Mesodermal cell (in vitro differentiated cells): ENCODE results near the gene JARID2.
"Not testable (repeated sequence)": the region's sequence is repeated elsewhere in the genome, so short reads cannot be mapped to it uniquely, and the experiment has no call there.

ENCODE experiments used
- H3K27ac ChIP-seq: 2 replicates; pipeline ENCODE4 v1.7.0; 2013; ENCODE audit warnings: mild to moderate bottlenecking, low read depth, low read length, moderate library complexity; ENCODE audit not compliant: severe bottlenecking
- H3K36me3 ChIP-seq: 2 replicates; pipeline ENCODE4 v1.7.1; 2013; ENCODE audit warnings: mild to moderate bottlenecking, low read length, moderate library complexity; ENCODE audit not compliant: control insufficient read depth, insufficient read depth
- H3K4me1 ChIP-seq: one replicate; pipeline ENCODE4 v1.7.1; 2013; ENCODE audit warnings: mild to moderate bottlenecking, low read length; ENCODE audit not compliant: insufficient read depth, control insufficient read depth, poor library complexity, severe bottlenecking
- H3K4me3 ChIP-seq: 2 replicates; pipeline ENCODE4 v1.7.0; 2013; ENCODE audit warnings: low read length, control low read depth, mild to moderate bottlenecking; ENCODE audit not compliant: insufficient read depth, poor library complexity, severe bottlenecking; ENCODE audit errors: extremely low read depth
- H3K9me3 ChIP-seq: 2 replicates; pipeline ENCODE4 v1.7.1; 2013; ENCODE audit warnings: mild to moderate bottlenecking, low read length, moderate library complexity; ENCODE audit not compliant: control insufficient read depth
- WGBS, 2 experiments: methylation state at CpG; one replicate each; pipeline ENCODE4 v1.1.5; 2013; ENCODE audit warnings: missing lambda C conversion rate in 2 of 2; ENCODE audit not compliant: insufficient coverage in 2 of 2; 5-methylcytosine and 5-hydroxymethylcytosine counted together

JARID2 gene

DNA sequence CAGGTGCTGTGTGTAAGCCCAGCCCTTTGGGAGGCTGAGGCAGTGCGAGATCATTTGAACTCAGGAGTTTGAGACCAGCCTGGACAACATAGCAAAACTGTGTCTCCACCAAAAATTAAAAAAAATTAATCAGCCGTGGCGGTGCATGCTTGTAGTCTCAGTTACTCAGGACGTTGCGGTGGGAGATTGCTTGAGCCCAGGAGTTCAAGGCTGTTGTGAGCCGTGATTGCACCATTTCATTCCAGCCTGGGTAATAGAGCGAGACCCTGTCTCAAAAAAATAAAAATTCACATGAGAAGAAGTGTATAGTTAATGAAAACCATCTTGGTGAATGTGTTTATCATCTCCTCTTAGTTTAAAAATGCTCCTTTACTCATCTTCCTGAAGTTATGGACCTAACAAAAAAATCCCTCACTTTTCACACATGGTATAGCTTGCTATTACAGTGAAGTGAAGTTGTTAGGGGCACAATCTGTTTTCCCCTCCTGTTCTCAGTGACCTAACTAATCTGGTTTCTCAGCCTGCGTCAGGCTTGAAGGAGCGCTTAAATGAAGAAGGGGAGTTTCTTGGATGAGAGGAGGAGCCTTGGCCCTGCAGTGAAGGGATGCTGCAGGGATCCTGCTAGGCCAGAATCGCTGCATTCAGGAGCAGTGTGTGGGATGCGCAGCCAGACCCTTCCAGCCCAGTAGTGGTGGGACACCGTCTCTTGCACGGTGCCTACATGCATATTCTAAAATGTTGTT, 45.3 kb downstream of the JARID2 start:
- peak overlapping the region; percentile 16 for H3K27ac ChIP-seq
- 83 to 94% methylated on average over 9 of the region's 13 CpGs for WGBS, 2 experiments

DNA sequence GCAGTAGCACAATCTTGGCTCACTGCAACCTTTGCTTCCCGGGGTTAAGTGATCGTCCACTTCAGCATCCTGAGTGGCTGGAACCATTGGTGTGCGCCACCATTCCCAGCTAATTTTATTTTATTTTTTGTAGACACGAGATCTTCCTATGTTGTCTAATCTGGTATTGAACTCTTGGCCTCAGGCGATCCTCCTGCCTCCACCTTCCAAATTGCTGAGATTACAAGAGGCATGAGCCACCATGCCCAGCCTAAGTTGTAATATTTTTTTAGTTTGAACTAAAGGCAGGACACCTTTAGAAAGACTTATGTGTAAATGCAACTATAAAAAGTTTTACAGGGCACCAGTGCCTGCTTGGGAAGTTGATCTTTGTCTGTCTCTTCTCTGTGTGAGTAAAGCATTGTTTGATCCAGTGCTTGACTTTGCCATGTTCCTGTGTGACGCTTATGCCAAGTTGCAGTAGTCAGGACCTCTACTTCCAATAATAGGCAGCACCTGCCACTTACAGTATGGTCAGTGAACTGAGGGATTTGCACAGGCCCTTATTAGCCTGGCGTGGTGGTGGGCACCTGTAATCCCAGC, 46.9 kb downstream of the JARID2 start:
- Histone ChIP-seq H3K9me3 (no peaks in the 10 kb centered on the region), H3K27ac (no peak overlapping the region), H3K4me1 (peaks cover 23% of the 10 kb centered on the region), H3K36me3 (no peaks in the 10 kb centered on the region), H3K4me3 (no peak overlapping the region)
- 100% methylated on average over 4 to 6 of the region's 7 CpGs for WGBS, 2 experiments

More for the DNA sequence above, 45.3 kb downstream of the JARID2 start:
- no peaks in the 10 kb centered on the region for H3K9me3 ChIP-seq
- H3K4me1 ChIP-seq, result peaks cover 12% of the 10 kb centered on the region
- H3K4me3 ChIP-seq, result no peak overlapping the region
- H3K36me3 ChIP-seq, result no peaks in the 10 kb centered on the region

DNA sequence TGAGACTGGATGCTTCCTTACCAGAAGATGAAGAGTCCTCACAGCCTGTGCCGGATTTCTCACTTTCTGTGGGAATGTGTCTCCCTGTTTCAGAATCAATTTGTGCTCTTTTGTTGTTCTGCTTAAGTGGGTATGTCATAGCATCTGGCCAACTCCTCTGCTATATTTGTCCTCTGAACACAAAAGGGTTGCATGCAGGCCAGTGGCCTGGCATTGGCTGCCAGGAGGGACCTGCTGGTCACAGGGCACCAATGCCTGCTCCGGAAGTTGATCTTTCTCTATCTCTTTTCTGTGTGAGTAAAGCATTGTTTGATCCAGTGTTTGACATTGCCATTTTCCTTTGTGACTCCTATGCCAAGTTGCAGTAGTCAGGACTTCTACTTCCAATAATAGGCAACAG, 47.8 kb downstream of the JARID2 start:
- WGBS, 2 experiments, result 90% methylated on average over 2 of the region's 2 CpGs; no CpG with 5 or more reads in 1 of the 2 experiments
- Histone ChIP-seq H3K4me1 (peaks cover 24% of the 10 kb centered on the region), H3K4me3 (no peak overlapping the region), H3K9me3 (no peaks in the 10 kb centered on the region), H3K36me3 (no peaks in the 10 kb centered on the region), H3K27ac (no peak overlapping the region)

DNA sequence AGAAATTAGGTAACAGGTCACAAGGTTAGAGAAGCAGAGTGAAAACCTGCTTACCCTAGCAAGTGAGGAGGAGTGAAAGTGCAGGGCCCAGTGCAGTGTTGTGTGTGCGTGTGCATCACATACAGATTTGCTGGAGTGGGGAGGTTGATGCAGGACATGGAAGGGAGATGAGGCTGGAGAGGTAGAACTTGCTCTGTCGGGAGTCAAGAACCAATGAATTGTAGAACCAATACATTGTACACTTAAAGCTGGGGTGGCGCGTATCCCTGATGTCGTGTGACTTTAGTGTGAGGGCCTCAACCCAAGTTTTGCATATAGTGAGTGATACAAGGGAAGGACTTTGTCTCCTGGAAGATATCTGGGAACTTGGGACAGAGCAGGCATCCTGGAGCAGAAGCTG, 48.6 kb downstream of the JARID2 start:
- Histone ChIP-seq H3K4me1 (peaks cover 26% of the 10 kb centered on the region), H3K4me3 (no peak overlapping the region), H3K27ac (no peak overlapping the region), H3K36me3 (no peaks in the 10 kb centered on the region), H3K9me3 (no peaks in the 10 kb centered on the region)
- WGBS, 2 experiments, result 89 to 95% methylated on average over 3 to 5 of the region's 5 CpGs

DNA sequence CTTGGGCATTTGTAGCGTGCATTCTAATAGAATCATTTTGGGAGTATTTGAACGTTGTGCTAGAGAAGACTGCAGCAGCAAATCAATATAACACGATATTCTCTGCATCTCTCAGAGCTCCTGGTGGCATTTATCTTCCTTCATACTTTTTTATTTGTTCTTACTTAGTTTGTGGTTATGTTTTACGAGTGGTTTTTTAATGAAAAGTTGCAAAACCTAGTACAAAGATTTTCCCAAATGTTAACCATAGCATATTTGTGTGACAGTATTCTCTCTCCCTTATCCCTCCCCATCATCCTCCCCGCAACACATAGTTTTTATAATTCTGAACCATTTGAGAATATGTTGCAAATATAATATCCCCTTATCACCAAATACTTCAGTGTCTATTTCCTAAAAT, 50.4 kb downstream of the JARID2 start:
- Histone ChIP-seq H3K4me3 (no peak overlapping the region), H3K4me1 (peaks cover 41% of the 10 kb centered on the region), H3K9me3 (no peaks in the 10 kb centered on the region), H3K27ac (no peak overlapping the region), H3K36me3 (no peaks in the 10 kb centered on the region)
- 88% methylated on average over 1 of the region's 5 CpGs; no CpG with 5 or more reads in 1 of the 2 experiments for WGBS, 2 experiments

DNA sequence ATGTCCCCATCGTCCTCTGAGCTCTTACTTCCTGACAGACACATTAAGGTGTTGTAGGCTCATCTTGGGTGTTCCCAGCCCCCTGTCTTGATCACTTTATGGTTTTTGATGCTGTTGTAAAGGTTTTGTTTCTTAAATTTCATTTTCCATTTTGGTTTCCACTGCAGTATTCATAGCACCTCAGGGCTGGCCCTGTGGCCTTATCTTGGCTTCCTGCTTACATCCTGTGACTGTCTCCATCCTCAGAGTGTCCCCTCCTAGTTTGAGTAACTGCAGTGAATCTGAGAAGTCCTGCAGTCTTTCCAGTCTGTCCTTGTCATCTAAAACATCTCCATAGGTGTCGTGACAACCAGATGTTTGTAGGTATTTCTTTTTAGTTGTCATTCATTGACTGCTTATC, 50.9 kb downstream of the JARID2 start:
- WGBS, 2 experiments, result 83 to 100% methylated on average over 1 of the region's 2 CpGs
- Histone ChIP-seq H3K4me3 (no peak overlapping the region), H3K9me3 (no peaks in the 10 kb centered on the region), H3K4me1 (peaks cover 41% of the 10 kb centered on the region), H3K27ac (no peak overlapping the region), H3K36me3 (no peaks in the 10 kb centered on the region)

DNA sequence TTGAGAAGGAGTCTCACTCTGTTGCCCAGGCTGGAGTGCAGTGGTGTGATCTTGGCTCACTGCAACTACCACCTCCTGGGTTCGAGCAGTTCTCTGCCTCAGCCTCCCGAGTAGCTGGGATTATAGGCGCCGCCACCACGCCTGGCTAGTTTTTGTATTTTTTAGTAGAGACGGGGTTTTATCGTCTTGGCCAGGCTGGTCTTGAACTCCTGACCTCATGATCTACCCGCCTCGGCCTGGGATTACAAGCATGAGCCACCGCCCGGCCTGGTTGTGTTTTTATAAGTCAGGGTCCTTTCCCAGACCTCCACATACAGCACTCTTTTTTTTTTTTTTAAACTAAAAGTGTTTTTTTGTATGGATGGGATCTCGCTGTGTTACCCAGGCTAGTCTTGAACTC, 51.3 kb downstream of the JARID2 start:
- H3K9me3 ChIP-seq, H3K27ac ChIP-seq, H3K36me3 ChIP-seq, H3K4me3 ChIP-seq: not testable (repeated sequence)
- whole genome bisulfite sequencing, 2 experiments, result 90 to 91% methylated on average over 4 to 9 of the region's 12 CpGs
- peaks cover 41% of the 10 kb centered on the region for H3K4me1 ChIP-seq

DNA sequence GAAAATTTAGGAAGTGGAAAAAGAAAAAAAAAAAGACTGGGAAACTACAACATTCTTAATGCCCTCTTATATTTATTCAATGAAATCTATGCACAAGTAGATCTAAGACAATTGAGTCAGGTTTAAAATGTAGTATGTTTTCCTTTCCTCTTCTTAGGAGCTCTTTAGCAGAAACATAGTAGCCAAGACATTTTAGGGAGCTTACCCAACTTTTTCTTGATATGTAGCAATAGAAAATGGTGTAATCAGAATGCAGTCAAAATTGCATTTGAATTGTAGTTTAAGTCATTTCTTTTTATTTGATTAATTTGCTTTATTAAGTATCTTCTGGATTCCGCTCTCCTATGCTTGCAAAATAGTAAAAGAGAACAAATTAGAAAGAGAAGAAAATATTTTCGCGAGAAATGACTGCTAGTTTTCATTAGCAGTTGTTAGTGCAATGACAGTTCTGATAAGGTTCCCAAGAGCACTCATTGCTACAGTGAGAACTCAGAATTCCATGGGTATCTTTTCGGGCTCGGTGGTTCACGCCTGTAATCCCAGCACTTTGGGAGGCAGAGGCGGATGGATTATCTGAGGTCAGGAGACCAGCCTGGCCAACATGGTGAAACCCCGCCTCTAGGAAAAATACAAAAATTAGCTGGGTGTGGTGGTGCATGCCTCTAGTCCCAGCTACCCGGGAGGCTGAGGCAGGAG, 52.2 kb downstream of the JARID2 start:
- no peaks in the 10 kb centered on the region for H3K9me3 ChIP-seq
- 89 to 98% methylated on average over 7 to 8 of the region's 9 CpGs for WGBS, 2 experiments
- H3K27ac ChIP-seq, result no peak overlapping the region
- no peaks in the 10 kb centered on the region for H3K36me3 ChIP-seq
- peaks cover 41% of the 10 kb centered on the region for H3K4me1 ChIP-seq
- H3K4me3 ChIP-seq, result no peak overlapping the region

DNA sequence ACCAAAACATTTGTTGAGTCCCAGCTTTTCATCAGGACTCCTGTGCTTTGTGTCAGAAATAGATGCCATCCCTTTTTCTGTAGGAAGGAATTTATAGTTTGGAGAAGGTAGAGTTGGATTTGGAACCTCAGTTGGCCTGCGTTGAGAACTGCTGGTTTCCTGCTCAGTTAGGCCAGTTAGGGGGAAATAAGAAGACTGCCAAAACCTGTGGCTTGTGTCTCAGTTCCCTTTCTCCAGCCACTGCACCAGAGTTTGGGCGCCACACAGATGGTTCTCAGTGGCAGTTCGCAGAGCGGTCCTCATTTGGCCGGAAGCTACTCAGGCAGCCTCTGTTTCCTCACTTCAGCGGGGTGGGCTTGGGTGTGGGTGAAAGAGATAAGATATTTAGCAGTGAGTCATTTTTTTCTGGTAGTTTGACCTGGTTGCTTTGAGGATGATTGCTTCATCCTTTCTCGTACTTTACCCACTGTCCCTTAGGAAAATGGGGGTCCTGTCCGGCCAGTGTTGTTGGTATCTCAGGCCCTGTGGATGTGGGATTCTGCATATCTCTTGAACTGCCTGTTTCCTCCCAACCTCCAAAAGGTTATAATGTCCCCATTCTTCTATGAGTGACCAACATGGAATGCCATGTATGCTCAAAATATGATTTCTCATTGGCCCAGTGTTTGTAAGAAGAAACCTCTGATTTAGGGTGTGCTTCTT, 53.7 kb downstream of the JARID2 start:
- Histone ChIP-seq H3K4me1 (peaks cover 53% of the 10 kb centered on the region), H3K36me3 (no peaks in the 10 kb centered on the region), H3K4me3 (no peak overlapping the region), H3K27ac (peak overlapping the region; percentile 84), H3K9me3 (no peaks in the 10 kb centered on the region)
- 58 to 71% methylated on average over 4 to 6 of the region's 8 CpGs for whole genome bisulfite sequencing, 2 experiments

DNA sequence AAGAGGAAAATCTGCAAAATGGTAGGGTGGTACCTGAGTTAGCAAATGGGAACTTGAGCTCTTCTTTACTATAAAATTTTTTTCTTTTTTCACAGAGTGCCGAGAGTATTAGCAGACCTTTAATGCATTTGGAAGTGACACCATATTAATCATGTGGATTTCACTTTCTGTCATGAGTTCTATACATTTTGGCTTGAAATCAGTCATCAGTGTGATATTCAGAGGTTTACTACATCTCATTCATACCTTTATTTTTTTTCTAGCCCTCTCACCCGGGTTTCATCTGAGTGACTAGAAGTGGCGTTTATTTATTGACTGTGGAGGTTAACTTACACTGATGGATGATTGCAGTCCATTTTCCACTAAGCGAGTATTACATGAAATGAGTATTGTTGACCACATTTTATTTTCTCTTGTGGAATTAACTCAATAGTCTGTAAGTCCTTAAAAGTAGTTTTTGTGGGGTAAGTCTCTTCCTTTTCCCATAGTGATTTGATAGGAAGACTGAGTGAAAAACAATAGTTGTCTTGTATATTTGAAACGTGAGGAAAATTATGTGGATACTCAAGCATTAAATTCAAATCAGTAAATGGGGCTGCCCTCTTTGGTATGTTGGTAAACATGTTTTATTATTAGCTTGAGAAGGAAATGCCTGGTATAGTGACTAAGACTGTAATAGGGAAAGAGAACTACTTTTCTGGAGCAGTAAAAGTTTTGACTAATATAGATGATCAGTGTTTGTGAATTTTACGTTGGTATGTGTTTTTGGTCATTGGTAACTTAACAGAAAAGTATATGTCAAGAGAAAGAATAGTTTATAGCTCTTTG, 55.5 kb downstream of the JARID2 start:
- Histone ChIP-seq H3K4me3 (no peak overlapping the region), H3K4me1 (peaks cover 62% of the 10 kb centered on the region), H3K27ac (no peak overlapping the region), H3K9me3 (no peaks in the 10 kb centered on the region), H3K36me3 (no peaks in the 10 kb centered on the region)
- 94 to 100% methylated on average over 2 of the region's 6 CpGs for whole genome bisulfite sequencing, 2 experiments
